OCI-LY1 (cell line): ENCODE data around the gene KCNIP4.

Experiments
- CTCF ChIP-seq: fragments of 200-600 bp; sonication (generic), shearing (Covaris generic); IDR thresholded peaks from 2 replicates; pipeline ENCODE4 v1.5.1; 2017; ENCODE audit warnings: mild to moderate bottlenecking, antibody characterized with exemption, low read length, moderate library complexity, mixed read lengths
- EZH2 ChIP-seq: fragments of 200-600 bp; sonication (generic), shearing (Covaris generic); IDR thresholded peaks from 2 replicates; pipeline ENCODE4 v1.8.0; 2017; ENCODE audit warnings: borderline replicate concordance, mixed run types, mild to moderate bottlenecking, antibody characterized with exemption, low read length, moderate library complexity, mixed read lengths

GRCh38 chr4:20883677-20884076 lies 1064.9 kb downstream of the KCNIP4 start:
- TF ChIP-seq CTCF (no peak), EZH2 (no peak)
